ENCODE data around the gene RPS6KA2.

RPS6KA2 gene

DNA sequence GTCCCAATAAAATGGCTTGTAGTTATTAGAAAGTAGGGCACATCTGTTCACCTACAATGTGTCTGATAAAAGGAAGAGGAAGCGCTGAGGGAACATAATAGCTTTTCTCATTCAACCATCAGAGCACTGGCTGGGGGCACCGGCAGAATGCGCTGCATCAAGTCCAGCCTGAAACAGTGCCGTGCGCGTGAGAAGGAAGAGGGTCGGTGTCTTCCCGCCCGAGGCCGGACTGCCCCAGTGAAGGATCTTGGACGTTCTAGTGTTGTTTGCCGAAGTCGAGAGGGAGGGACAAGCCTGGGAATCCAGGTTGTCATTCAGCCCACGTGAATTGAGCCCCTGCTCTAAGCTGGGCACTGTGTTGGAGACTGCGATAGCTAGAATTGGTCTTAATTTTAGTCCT is 182.6 kb downstream of the RPS6KA2 start:
- Histone ChIP-seq H3K27ac (replicated peaks) (no peak overlapping the region), H3K4me3 (replicated peaks; ENCODE audit: insufficient read depth, low read length) (no peak overlapping the region), H3K27me3 (ENCODE audit: insufficient read depth, poor library complexity, severe bottlenecking) (no peaks in the 10 kb centered on the region)
- DNase-seq (ENCODE audit: low read depth in 1 of 2, low spot score in 1 of 2): no peak
- TF ChIP-seq, protein P1, sequence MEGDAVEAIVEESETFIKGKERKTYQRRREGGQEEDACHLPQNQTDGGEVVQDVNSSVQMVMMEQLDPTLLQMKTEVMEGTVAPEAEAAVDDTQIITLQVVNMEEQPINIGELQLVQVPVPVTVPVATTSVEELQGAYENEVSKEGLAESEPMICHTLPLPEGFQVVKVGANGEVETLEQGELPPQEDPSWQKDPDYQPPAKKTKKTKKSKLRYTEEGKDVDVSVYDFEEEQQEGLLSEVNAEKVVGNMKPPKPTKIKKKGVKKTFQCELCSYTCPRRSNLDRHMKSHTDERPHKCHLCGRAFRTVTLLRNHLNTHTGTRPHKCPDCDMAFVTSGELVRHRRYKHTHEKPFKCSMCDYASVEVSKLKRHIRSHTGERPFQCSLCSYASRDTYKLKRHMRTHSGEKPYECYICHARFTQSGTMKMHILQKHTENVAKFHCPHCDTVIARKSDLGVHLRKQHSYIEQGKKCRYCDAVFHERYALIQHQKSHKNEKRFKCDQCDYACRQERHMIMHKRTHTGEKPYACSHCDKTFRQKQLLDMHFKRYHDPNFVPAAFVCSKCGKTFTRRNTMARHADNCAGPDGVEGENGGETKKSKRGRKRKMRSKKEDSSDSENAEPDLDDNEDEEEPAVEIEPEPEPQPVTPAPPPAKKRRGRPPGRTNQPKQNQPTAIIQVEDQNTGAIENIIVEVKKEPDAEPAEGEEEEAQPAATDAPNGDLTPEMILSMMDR (IDR thresholded peaks at IDR 0.05; ENCODE audit: insufficient read depth, low read length): no peak
- TF ChIP-seq SPI1 (IDR thresholded peaks at IDR 0.05; ENCODE audit: borderline replicate concordance, low read depth): no peak
- no peak for TF ChIP-seq POLR2AphosphoS5 (IDR thresholded peaks at IDR 0.05; ENCODE audit: low read depth)
- TF ChIP-seq, protein P2, sequence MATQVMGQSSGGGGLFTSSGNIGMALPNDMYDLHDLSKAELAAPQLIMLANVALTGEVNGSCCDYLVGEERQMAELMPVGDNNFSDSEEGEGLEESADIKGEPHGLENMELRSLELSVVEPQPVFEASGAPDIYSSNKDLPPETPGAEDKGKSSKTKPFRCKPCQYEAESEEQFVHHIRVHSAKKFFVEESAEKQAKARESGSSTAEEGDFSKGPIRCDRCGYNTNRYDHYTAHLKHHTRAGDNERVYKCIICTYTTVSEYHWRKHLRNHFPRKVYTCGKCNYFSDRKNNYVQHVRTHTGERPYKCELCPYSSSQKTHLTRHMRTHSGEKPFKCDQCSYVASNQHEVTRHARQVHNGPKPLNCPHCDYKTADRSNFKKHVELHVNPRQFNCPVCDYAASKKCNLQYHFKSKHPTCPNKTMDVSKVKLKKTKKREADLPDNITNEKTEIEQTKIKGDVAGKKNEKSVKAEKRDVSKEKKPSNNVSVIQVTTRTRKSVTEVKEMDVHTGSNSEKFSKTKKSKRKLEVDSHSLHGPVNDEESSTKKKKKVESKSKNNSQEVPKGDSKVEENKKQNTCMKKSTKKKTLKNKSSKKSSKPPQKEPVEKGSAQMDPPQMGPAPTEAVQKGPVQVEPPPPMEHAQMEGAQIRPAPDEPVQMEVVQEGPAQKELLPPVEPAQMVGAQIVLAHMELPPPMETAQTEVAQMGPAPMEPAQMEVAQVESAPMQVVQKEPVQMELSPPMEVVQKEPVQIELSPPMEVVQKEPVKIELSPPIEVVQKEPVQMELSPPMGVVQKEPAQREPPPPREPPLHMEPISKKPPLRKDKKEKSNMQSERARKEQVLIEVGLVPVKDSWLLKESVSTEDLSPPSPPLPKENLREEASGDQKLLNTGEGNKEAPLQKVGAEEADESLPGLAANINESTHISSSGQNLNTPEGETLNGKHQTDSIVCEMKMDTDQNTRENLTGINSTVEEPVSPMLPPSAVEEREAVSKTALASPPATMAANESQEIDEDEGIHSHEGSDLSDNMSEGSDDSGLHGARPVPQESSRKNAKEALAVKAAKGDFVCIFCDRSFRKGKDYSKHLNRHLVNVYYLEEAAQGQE (IDR thresholded peaks at IDR 0.05; ENCODE audit: insufficient replicate concordance, low read depth): no peak
- no peak for TF ChIP-seq GABPA (IDR thresholded peaks at IDR 0.05; ENCODE audit: low read depth)

DNA sequence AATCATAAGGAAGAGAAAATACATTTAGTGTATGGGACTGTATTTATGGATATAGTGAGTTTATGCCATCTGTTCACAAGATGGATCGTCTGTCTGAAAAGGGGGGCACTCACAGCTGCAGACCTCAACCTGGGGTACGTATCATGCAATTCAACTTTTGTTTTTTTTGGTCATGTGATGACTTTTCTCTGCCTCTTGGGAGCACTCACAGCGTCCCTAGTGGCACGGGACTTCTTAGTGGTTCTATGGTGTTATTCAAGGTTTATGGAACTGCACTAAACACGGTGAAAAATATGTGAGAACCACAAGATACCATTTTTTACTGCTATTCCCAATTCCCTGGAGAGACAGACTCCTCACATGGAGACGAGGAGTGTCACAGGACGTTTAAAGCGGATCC is 183.9 kb downstream of the RPS6KA2 start:
- Histone ChIP-seq H3K27me3 (ENCODE audit: insufficient read depth, poor library complexity, severe bottlenecking) (no peaks in the 10 kb centered on the region), H3K4me3 (replicated peaks; ENCODE audit: insufficient read depth, low read length) (no peak overlapping the region), H3K27ac (replicated peaks) (no peak overlapping the region)
- TF ChIP-seq SPI1 (IDR thresholded peaks at IDR 0.05; ENCODE audit: borderline replicate concordance, low read depth) (no peak), POLR2AphosphoS5 (IDR thresholded peaks at IDR 0.05; ENCODE audit: low read depth) (no peak), GABPA (IDR thresholded peaks at IDR 0.05; ENCODE audit: low read depth) (no peak)
- DNase-seq (ENCODE audit: low read depth in 1 of 2, low spot score in 1 of 2): no peak

DNA sequence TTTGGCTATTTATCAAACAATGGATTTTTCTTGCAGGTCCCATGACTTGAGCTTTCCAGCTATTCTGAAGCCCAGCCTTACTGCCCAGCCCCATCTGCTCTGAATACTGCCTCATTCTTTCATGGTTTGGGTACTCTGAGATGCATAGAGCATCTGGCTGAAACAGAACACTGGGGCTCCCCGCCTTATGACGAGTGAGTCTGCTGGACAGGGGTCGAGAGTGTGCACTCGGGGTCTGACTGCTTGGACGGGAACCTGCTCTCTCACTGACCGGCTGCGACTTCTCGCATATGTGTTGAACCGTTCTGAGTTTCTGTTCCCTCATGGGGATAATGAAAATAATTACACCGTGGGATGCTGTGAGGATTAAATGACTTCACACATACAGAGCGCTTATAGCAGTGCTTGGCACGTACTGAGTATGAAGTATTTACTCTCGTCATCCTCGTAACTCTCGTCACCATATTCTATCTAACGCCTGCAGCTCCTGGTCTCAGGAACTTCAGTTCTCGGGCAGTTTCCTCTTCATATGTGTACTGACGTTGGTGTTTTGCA is 184.8 kb downstream of the RPS6KA2 start:
- TF ChIP-seq, protein P2 (IDR thresholded peaks at IDR 0.05; ENCODE audit: insufficient replicate concordance, low read depth): no peak
- TF ChIP-seq SPI1 (IDR thresholded peaks at IDR 0.05; ENCODE audit: borderline replicate concordance, low read depth): no peak
- no peak for TF ChIP-seq GABPA (IDR thresholded peaks at IDR 0.05; ENCODE audit: low read depth)
- TF ChIP-seq, protein P1 (IDR thresholded peaks at IDR 0.05; ENCODE audit: insufficient read depth, low read length): no peak
- no peak for TF ChIP-seq POLR2AphosphoS5 (IDR thresholded peaks at IDR 0.05; ENCODE audit: low read depth)
- Histone ChIP-seq H3K4me3 (replicated peaks; ENCODE audit: insufficient read depth, low read length) (no peak overlapping the region), H3K27ac (replicated peaks) (no peak overlapping the region), H3K27me3 (ENCODE audit: insufficient read depth, poor library complexity, severe bottlenecking) (no peaks in the 10 kb centered on the region)
- no peak for DNase-seq (ENCODE audit: low read depth in 1 of 2, low spot score in 1 of 2)

DNA sequence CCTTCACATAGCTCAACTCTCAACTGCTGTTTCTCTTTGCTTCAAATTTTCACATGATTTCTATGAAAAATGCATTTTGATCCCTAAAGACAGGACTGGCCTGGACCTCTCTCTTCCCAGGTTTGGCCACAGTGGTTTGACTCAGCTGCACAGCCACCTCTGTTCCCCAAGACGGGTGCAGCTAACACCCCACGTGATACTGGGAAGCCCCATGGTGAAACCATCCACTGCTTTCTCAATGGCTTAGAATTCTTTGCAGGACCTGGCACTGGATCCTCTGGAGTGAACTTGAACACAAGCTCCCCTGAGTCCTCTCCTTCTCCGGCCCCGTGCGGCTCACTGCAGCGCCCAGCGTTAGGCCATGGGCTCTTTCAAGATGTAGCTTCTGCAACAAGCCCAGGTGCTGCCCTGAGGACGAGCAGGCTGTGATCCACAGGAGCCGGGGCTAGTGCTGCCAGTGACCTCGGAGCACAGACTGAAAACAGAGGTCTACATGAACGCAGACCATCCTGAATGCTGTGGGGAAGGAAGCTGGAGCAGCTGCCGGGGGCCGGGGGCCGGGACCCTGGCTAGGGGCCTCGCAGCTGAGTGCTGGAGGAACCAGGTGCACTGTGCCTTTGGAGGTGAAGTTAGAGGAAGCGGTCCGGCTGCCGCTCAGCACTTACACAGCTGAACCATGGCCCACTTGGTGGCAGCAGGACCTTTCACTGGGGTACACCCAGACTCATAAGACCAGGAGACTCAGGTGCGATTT is 185.5 kb downstream of the RPS6KA2 start:
- TF ChIP-seq, protein P1 (IDR thresholded peaks at IDR 0.05; ENCODE audit: insufficient read depth, low read length): no peak
- TF ChIP-seq GABPA (IDR thresholded peaks at IDR 0.05; ENCODE audit: low read depth): no peak
- no peak for TF ChIP-seq SPI1 (IDR thresholded peaks at IDR 0.05; ENCODE audit: borderline replicate concordance, low read depth)
- TF ChIP-seq, protein P2 (IDR thresholded peaks at IDR 0.05; ENCODE audit: insufficient replicate concordance, low read depth): no peak
- no peak for TF ChIP-seq POLR2AphosphoS5 (IDR thresholded peaks at IDR 0.05; ENCODE audit: low read depth)
- DNase-seq (ENCODE audit: low read depth in 1 of 2, low spot score in 1 of 2): no peak
- Histone ChIP-seq H3K27ac (replicated peaks) (no peak overlapping the region), H3K27me3 (ENCODE audit: insufficient read depth, poor library complexity, severe bottlenecking) (no peaks in the 10 kb centered on the region), H3K4me3 (replicated peaks; ENCODE audit: insufficient read depth, low read length) (no peak overlapping the region)

Data from HL-60 (cell line).